ENCODE data around the gene ASIC4. TPM values are rescaled to one million over a fixed set of nuclear protein-coding genes. Genes with fewer than 3 reads are reported as not detected.

ASIC4 gene
- total and polyA plus RNA-seq, 2 of the 13 experiments (the other 11 are each of a cell fraction or from before 2014, with no cell fraction given) = 0.03 TPM; not detected in 1

DNA sequence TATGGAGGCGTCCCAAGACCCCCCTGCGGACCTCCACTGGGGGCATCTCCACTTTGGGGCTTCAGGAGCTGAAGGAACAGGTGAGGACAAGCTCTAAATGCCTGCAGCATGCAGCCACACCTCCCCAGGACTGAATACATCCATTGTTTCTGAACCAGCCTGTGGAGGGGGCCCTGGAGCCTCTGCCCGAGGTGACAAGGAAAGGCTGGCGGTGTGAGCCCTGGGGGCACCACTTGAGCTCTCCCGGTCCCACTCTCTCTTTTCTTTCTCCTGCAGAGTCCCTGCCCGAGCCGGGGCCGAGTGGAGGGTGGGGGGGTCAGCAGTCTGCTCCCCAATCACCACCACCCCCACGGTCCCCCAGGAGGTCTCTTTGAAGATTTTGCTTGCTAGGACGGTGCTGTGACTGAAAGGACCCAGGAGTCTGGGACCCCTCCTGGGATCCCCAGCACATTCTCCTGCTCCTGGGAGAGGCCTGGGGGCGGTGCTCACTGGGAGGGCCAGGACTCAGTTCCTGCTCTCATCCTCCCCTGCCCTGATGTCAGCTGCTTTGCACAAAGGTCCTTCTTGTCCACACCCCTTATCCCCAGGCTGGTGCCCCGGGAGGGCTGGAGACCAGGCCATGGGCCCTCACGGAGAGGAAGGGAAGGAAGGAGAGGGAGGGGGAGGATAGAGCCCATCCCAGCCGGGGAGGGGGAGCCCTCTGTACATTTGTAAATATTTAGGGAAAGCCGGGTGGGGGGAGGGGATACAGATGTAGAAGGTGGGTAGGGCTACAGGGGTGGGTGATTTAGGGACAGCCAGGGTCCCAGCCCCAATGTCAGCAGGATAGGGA lies 23.6 kb downstream of the ASIC4 start:
- Histone ChIP-seq H3K9ac (ENCODE audit: insufficient read depth, low read depth, low read length) (peak overlapping the region; percentile 26; the same call in 1 of the 2 replicates), H3K79me2 (ENCODE audit: insufficient read depth, low read length) (peaks cover 19% of the 10 kb centered on the region), H3K27ac (ENCODE audit: extremely low read length, insufficient read depth, low read length) (no peak overlapping the region), H3K36me3 (replicated peaks in 1 of 2; ENCODE audit: control insufficient read depth in 1 of 2, insufficient read depth in 2 of 2, low read length in 2 of 2) (peaks cover 15 to 27% of the 10 kb centered on the region in 2 experiments), H2AFZ (ENCODE audit: low read length) (no peak overlapping the region), H3K4me3 (replicated peaks in 1 of 3; ENCODE audit: insufficient read depth in 1 of 3, low read depth in 2 of 3, low read length in 3 of 3) (peak overlapping the region in 1 of 3 experiments; percentile 30; a peak in 2 of 6 replicates), H4K20me1 (ENCODE audit: insufficient read depth, low read length) (peaks cover 46% of the 10 kb centered on the region), H3K27me3 (ENCODE audit: control insufficient read depth in 1 of 2, insufficient read depth in 2 of 2, low read length in 2 of 2) (peaks cover 2 to 38% of the 10 kb centered on the region in 2 experiments; a peak in 4 of 5 replicates), H3K4me1 (ENCODE audit: insufficient read depth, low read length) (peaks cover 45% of the 10 kb centered on the region), H3K4me2 (ENCODE audit: low read depth, low read length) (peak overlapping the region; percentile 51), H3K9me3 (ENCODE audit: low read length) (no peaks in the 10 kb centered on the region)
- BruUV-seq (replicated peaks) = no TSS peak
- POLR2A ChIA-PET = interaction anchor here (1.1 to 1.5 kb wide), 3 partner anchors 22 to 40 kb away, joined by 4 to 9 read pairs (median 4); partner anchors contain the start of genes GMPPA, INHA and OBSL1
- ATAC-seq (peak; percentile 66), DNase-seq (ENCODE audit: low spot score) (peak; percentile 68), FAIRE-seq (peak; percentile 75)
- CTCF ChIA-PET (ENCODE audit: low intra/inter-chr PET ratio, low total read pairs) = interaction anchor here (1.5 kb wide), 1 partner anchor 105 kb away, joined by 8 read pairs; no protein-coding TSS in a partner anchor
- in situ Hi-C loops (cut with HindIII; ENCODE audit: extremely low pct_ligation_motif_present, low pct_unique_long_range_greater_than_20kb) = no loop called here
- WGBS (ENCODE audit: low lambda C conversion rate) = 12% methylated on average over 12 of the region's 15 CpGs
- intact Hi-C loops (cut with micrococcal nuclease; ENCODE audit: unreplicated experiment) = loop anchor here (10.0 kb wide), 1 partner anchor 243 kb away; no protein-coding TSS in a partner anchor
- no peak for TF ChIP-seq ZNF282 (IDR thresholded peaks at IDR 0.05; ENCODE audit: partially characterized antibody)
- TF ChIP-seq ZNF496 (CRISPR knock-in tag; IDR thresholded peaks at IDR 0.05; ENCODE audit: insufficient replicate concordance) = no peak
- no peak for TF ChIP-seq JUND (CRISPR knock-in tag; IDR thresholded peaks at IDR 0.05)
- TF ChIP-seq THYN1 (CRISPR knock-in tag; IDR thresholded peaks at IDR 0.05; ENCODE audit: borderline replicate concordance, low read depth) = no peak
- TF ChIP-seq, protein P1, sequence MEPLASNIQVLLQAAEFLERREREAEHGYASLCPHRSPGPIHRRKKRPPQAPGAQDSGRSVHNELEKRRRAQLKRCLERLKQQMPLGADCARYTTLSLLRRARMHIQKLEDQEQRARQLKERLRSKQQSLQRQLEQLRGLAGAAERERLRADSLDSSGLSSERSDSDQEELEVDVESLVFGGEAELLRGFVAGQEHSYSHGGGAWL (CRISPR knock-in tag; IDR thresholded peaks at IDR 0.05) = no peak; the same call in 1 of the 2 replicates
- TF ChIP-seq SIX1 (CRISPR knock-in tag; IDR thresholded peaks at IDR 0.05; ENCODE audit: borderline replicate concordance) = no peak
- peak; percentile 39; the same call in 1 of the 2 replicates for TF ChIP-seq ARHGAP35 (CRISPR knock-in tag; IDR thresholded peaks at IDR 0.05; ENCODE audit: borderline replicate concordance)
- TF ChIP-seq NBN (conservative IDR thresholded peaks at IDR 0.05) = no peak
- TF ChIP-seq, protein P2, sequence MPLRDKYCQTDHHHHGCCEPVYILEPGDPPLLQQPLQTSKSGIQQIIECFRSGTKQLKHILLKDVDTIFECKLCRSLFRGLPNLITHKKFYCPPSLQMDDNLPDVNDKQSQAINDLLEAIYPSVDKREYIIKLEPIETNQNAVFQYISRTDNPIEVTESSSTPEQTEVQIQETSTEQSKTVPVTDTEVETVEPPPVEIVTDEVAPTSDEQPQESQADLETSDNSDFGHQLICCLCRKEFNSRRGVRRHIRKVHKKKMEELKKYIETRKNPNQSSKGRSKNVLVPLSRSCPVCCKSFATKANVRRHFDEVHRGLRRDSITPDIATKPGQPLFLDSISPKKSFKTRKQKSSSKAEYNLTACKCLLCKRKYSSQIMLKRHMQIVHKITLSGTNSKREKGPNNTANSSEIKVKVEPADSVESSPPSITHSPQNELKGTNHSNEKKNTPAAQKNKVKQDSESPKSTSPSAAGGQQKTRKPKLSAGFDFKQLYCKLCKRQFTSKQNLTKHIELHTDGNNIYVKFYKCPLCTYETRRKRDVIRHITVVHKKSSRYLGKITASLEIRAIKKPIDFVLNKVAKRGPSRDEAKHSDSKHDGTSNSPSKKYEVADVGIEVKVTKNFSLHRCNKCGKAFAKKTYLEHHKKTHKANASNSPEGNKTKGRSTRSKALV (CRISPR knock-in tag; IDR thresholded peaks at IDR 0.05) = no peak
- TF ChIP-seq SUZ12 (IDR thresholded peaks at IDR 0.05; ENCODE audit: low read depth, low read length) = no peak
- TF ChIP-seq XRCC5 (optimal IDR thresholded peaks at IDR 0.05; ENCODE audit: low read length) = peak; percentile 83
- TF ChIP-seq ZC3H13 (CRISPR knock-in tag; IDR thresholded peaks at IDR 0.05) = peak; percentile 98
- TF ChIP-seq CENPX (CRISPR knock-in tag; IDR thresholded peaks at IDR 0.05) = no peak
- TF ChIP-seq DZIP1 (CRISPR knock-in tag; IDR thresholded peaks at IDR 0.05) = no peak
- no peak for TF ChIP-seq BRCA1 (CRISPR knock-in tag; IDR thresholded peaks at IDR 0.05)
- TF ChIP-seq, protein P3, sequence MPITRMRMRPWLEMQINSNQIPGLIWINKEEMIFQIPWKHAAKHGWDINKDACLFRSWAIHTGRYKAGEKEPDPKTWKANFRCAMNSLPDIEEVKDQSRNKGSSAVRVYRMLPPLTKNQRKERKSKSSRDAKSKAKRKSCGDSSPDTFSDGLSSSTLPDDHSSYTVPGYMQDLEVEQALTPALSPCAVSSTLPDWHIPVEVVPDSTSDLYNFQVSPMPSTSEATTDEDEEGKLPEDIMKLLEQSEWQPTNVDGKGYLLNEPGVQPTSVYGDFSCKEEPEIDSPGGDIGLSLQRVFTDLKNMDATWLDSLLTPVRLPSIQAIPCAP (CRISPR knock-in tag; IDR thresholded peaks at IDR 0.05; ENCODE audit: low read depth) = no peak
- TF ChIP-seq ZSCAN29 (CRISPR knock-in tag; conservative IDR thresholded peaks at IDR 0.05) = no peak
- no peak for TF ChIP-seq ZNF570 (CRISPR knock-in tag; IDR thresholded peaks at IDR 0.05; ENCODE audit: borderline replicate concordance)

Measured in HepG2 (cell line).